K562 (cell line): ENCODE results near the gene NRM. TPM values are rescaled to one million over a fixed set of nuclear protein-coding genes. Genes with fewer than 3 reads are reported as not detected.
A peak's percentile ranks its signal among the peaks of the same experiment; 100 is the strongest.

Source experiments
- E2F3 ChIP-seq: fragments of 250-450 bp; sonication (Bioruptor Pico); IDR thresholded peaks from 2 replicates; pipeline ENCODE4 v1.4.0; 2020; ENCODE audit warnings: mild to moderate bottlenecking
- HES1 ChIP-seq: fragments of 450-650 bp; IDR thresholded peaks from 2 replicates; pipeline ENCODE4 v1.6.1; 2016; ENCODE audit warnings: low read depth, mild to moderate bottlenecking, moderate library complexity
- HMGN3 ChIP-seq: IDR thresholded peaks from 2 replicates; pipeline ENCODE4 v1.6.1; 2011; ENCODE audit warnings: borderline replicate concordance, low read depth, mild to moderate bottlenecking, mixed read lengths, low read length; ENCODE audit not compliant: insufficient read length; ENCODE audit errors: extremely low read depth
- MGA ChIP-seq: fragments of 450-650 bp; IDR thresholded peaks from 2 replicates; pipeline ENCODE4 v1.6.1; 2016; ENCODE audit warnings: mild to moderate bottlenecking, moderate library complexity
- SAFB2 ChIP-seq: fragments of 200-400 bp; formaldehyde crosslinking; IDR thresholded peaks from 2 replicates; pipeline ENCODE4 v1.6.1; 2018; ENCODE audit warnings: borderline replicate concordance, low read length, low read depth, moderate library complexity; ENCODE audit not compliant: severe bottlenecking
- SFPQ ChIP-seq: fragments of 200-400 bp; formaldehyde crosslinking; IDR thresholded peaks from 2 replicates; pipeline ENCODE4 v1.6.1; 2017; ENCODE audit warnings: mild to moderate bottlenecking, low read depth, low read length, moderate library complexity
- SMARCA5 ChIP-seq: fragments of 450-650 bp; IDR thresholded peaks from 2 replicates; pipeline ENCODE4 v1.6.1; 2016
- SNAPC5 ChIP-seq: fragments of 250-450 bp; sonication (Bioruptor Pico); IDR thresholded peaks from 2 replicates; pipeline ENCODE4 v1.8.0; 2021; ENCODE audit warnings: moderate library complexity, mild to moderate bottlenecking, inconsistent platforms
- TCF15 ChIP-seq: fragments of 250-450 bp; sonication (Bioruptor Pico); IDR thresholded peaks from 2 replicates; pipeline ENCODE4 v1.8.0; 2022; ENCODE audit warnings: moderate library complexity, mild to moderate bottlenecking, inconsistent platforms
- ZNF584 ChIP-seq: fragments of 200-800 bp; sonication (Bioruptor generic); IDR thresholded peaks from 2 replicates; pipeline ENCODE4 v1.6.1; 2016; ENCODE audit warnings: low read depth, mild to moderate bottlenecking, missing genetic modification characterization, missing compliant biosample characterization
- polyA plus RNA-seq, 8 experiments: library from polyadenylated mRNA; depleted of rRNA in 4 of 8; stranded (reverse) in 5 of 8; unstranded in 3 of 8; fragments of >200 nt; fragmentation: Nextera tagmentation in 2 of 8; fragmentation: Illumina TruSeq in 1 of 8; extraction: Ambion mirVana in 2 of 8; extraction: Trizol in 1 of 8; gene quantifications; 2 replicates each; pipeline versions ENCODE4 v1.2.1 to v1.2.3, GENCODE V29; 2011 to 2014; ENCODE audit warnings: inconsistent platforms in 1 of 8, missing spikeins in 1 of 8
- total RNA-seq, 7 experiments: library from RNA; depleted of rRNA in 6 of 7; stranded (reverse); fragments of >200 nt in 6 of 7; fragmentation: Illumina TruSeq in 2 of 7; extraction: Trizol in 2 of 7; gene quantifications; 2 replicates each; pipeline versions ENCODE4 v1.2.1 to v1.2.3, GENCODE V29; 2011 to 2021; ENCODE audit warnings: low replicate concordance in 1 of 7

Gene NRM
- total and polyA plus RNA-seq, 9 of the 15 experiments (the other 6 are each of a cell fraction or from before 2014, with no cell fraction given), result 9.7 to 58.2 (median 18.1) TPM

GRCh38 chr6:30721198-30722024, 30.6 kb upstream of the NRM start (continued):
- TF ChIP-seq TCF15 (CRISPR knock-in tag) (no peak), SNAPC5 (CRISPR knock-in tag) (no peak), MGA (no peak), SAFB2 (no peak), SFPQ (no peak), HES1 (no peak), ZNF584 (no peak), HMGN3 (peak; percentile 98), SMARCA5 (no peak), E2F3 (0 out of 2 replicates have a peak, but pooled peaks have one; percentile 61)
